ENCODE measurements around the gene RPS25.

Gene RPS25

GRCh38 chr11:119011476-119012053 lies 6.6 kb downstream of the RPS25 start:
- TF ChIP-seq CTCF (IDR thresholded peaks at IDR 0.05; ENCODE audit: extremely low read depth, insufficient read depth, missing control alignments), result no peak
- DNase-seq (ENCODE audit: low spot score), result no peak
- in situ Hi-C loops (cut with MboI; ENCODE audit: low pct_unique_long_range_greater_than_20kb, low sequenced_read_pairs, unreplicated experiment), result no loop called here

- in situ Hi-C loops (cut with MboI; ENCODE audit: low pct_unique_long_range_greater_than_20kb, low sequenced_read_pairs, unreplicated experiment), result no loop called here
- DNase-seq (ENCODE audit: low spot score), result no peak
- no peak for TF ChIP-seq CTCF (IDR thresholded peaks at IDR 0.05; ENCODE audit: extremely low read depth, insufficient read depth, missing control alignments)
Measured at GRCh38 chr11:119006656-119007055, 11.5 kb downstream of the RPS25 start.

- DNase-seq (ENCODE audit: low spot score), result no peak
- in situ Hi-C loops (cut with MboI; ENCODE audit: low pct_unique_long_range_greater_than_20kb, low sequenced_read_pairs, unreplicated experiment), result no loop called here
- no peak for TF ChIP-seq CTCF (IDR thresholded peaks at IDR 0.05; ENCODE audit: extremely low read depth, insufficient read depth, missing control alignments)
Measured at GRCh38 chr11:119000906-119001305, 17.2 kb downstream of the RPS25 start.

- in situ Hi-C loops (cut with MboI; ENCODE audit: low pct_unique_long_range_greater_than_20kb, low sequenced_read_pairs, unreplicated experiment), result no loop called here
- no peak for TF ChIP-seq CTCF (IDR thresholded peaks at IDR 0.05; ENCODE audit: extremely low read depth, insufficient read depth, missing control alignments)
- DNase-seq (ENCODE audit: low spot score), result no peak
Measured at GRCh38 chr11:118998822-118999221, 19.3 kb downstream of the RPS25 start.

- in situ Hi-C loops (cut with MboI; ENCODE audit: low pct_unique_long_range_greater_than_20kb, low sequenced_read_pairs, unreplicated experiment), result no loop called here
- TF ChIP-seq CTCF (IDR thresholded peaks at IDR 0.05; ENCODE audit: extremely low read depth, insufficient read depth, missing control alignments), result no peak
- no peak for DNase-seq (ENCODE audit: low spot score)
Measured at GRCh38 chr11:118998388-118998717, 19.8 kb downstream of the RPS25 start.

GRCh38 chr11:118997627-118998387 lies 20.3 kb downstream of the RPS25 start, which contains the start of gene CENATAC:
CENATAC (plus strand) TSS chr11:118998138; CDS start chr11:118998198, 60 bp downstream.
- DNase-seq (ENCODE audit: low spot score), result peak; percentile 98
- no peak for TF ChIP-seq CTCF (IDR thresholded peaks at IDR 0.05; ENCODE audit: extremely low read depth, insufficient read depth, missing control alignments)
- in situ Hi-C loops (cut with MboI; ENCODE audit: low pct_unique_long_range_greater_than_20kb, low sequenced_read_pairs, unreplicated experiment), result no loop called here
